Measurements from ENCODE around the gene DENND4A. TPM values are rescaled to one million over a fixed set of nuclear protein-coding genes. Genes with fewer than 3 reads are reported as not detected.

The DENND4A gene
- total RNA-seq, 1 donor from 2014 or later: 31.2 TPM

Other genes starting within 250 kb of the DENND4A start
- gene INTS14, start 181.2 kb downstream of the DENND4A start, total RNA-seq: 36.1 and 38.4 TPM in 2 replicates
- gene SLC24A1, start 170.4 kb downstream of the DENND4A start, total RNA-seq: 3.4 and 3.5 TPM in 2 replicates
- 145 and 147 TPM in 2 replicates for gene RAB11A, start 77.2 kb upstream of the DENND4A start, total RNA-seq

All from T-helper 2 cell treated with Interferon-gamma antibody and Interleukin-4, amounts not matched to agents 100 ng/mL and 5 ng/mL, for 36 hours (primary cell).